Gastrocnemius medialis (tissue), 4 donors: ENCODE results near the gene RNASEH2B. TPM values are rescaled to one million over a fixed set of nuclear protein-coding genes. Genes with fewer than 3 reads are reported as not detected.

Experiments used
- ATAC-seq, 2 donors: fragments of 150-250 bp; one replicate each; pipeline ENCODE4 v1.9.1; 2016
- DNase-seq, 2 donors: peaks; one replicate each; pipeline ENCODE4 v3.0.0-alpha.2; 2019
- H3K27ac ChIP-seq, 4 donors: fragments of 200-600 bp; sonication (generic); 1 replicate in 1 of 4; 2 replicates in 3 of 4; pipeline ENCODE4 v1.5.1; 2016 to 2018; ENCODE audit warnings: mild to moderate bottlenecking in 2 of 4, moderate library complexity in 1 of 4
- H3K27me3 ChIP-seq, 3 donors: fragments of 200-600 bp; sonication (generic) in 2 of 3; 1 replicate in 1 of 3; 2 replicates in 2 of 3; pipeline versions ENCODE4 v1.5.1 to v1.6.0; 2016 to 2019; ENCODE audit warnings: mild to moderate bottlenecking in 1 of 3, moderate library complexity in 1 of 3
- H3K36me3 ChIP-seq, 2 donors: fragments of 200-600 bp; sonication (generic) in 1 of 2; one replicate each; pipeline ENCODE4 v1.5.1; 2017 to 2018
- H3K4me1 ChIP-seq, 2 donors: fragments of 200-600 bp; sonication (generic) in 1 of 2; one replicate each; pipeline ENCODE4 v1.5.1; 2016 to 2017; ENCODE audit warnings: mild to moderate bottlenecking in 2 of 2
- H3K4me3 ChIP-seq, 4 donors: fragments of 200-600 bp; sonication (generic) in 3 of 4; 1 replicate in 1 of 4; 2 replicates in 3 of 4; pipeline ENCODE4 v1.5.1; 2016 to 2019; ENCODE audit warnings: mild to moderate bottlenecking in 2 of 4
- H3K9me3 ChIP-seq, 3 donors: fragments of 200-600 bp; sonication (generic) in 2 of 3; 1 replicate in 1 of 3; 2 replicates in 2 of 3; pipeline ENCODE4 v1.5.1; 2016 to 2019
- POLR2A ChIP-seq, 2 donors: fragments of 450-650 bp; IDR thresholded peaks; one replicate each; pipeline ENCODE4 v1.6.1; 2017; ENCODE audit warnings: antibody characterized with exemption in 2 of 2, mild to moderate bottlenecking in 2 of 2, moderate library complexity in 2 of 2
- in situ Hi-C, 4 donors: fragments of 200-750 bp; cut with MboI; loops; one replicate each; pipeline versions ENCODE4 v1.15.0 to v1.8.0; 2017; ENCODE audit warnings: low sequenced_read_pairs in 4 of 4
- intact Hi-C: fragments of 100-400 bp; cut with DNase I; formaldehyde crosslinking; loops from one replicate; pipeline ENCODE4 v1.15.1; 2023; ENCODE audit warnings: low total_unique reads
- total RNA-seq, 4 donors: library from RNA; depleted of rRNA; stranded (reverse); fragments of >200 nt; gene quantifications; one replicate each; pipeline versions ENCODE4 v1.1.0 to v1.2.3, GENCODE V29; 2016
- TF ChIP-seq, protein P1 (sequence below), 5 experiments: fragments of 450-650 bp in 3 of 5; fragments of 200-600 bp in 2 of 5; sonication (generic) in 2 of 5; IDR thresholded peaks in 4 of 5; conservative IDR thresholded peaks in 1 of 5; 1 replicate in 4 of 5; 2 replicates in 1 of 5; pipeline ENCODE4 v1.5.1; 2016 to 2019; ENCODE audit warnings: antibody characterized with exemption in 5 of 5, mild to moderate bottlenecking in 3 of 5, moderate library complexity in 3 of 5

Gene RNASEH2B, protein sequence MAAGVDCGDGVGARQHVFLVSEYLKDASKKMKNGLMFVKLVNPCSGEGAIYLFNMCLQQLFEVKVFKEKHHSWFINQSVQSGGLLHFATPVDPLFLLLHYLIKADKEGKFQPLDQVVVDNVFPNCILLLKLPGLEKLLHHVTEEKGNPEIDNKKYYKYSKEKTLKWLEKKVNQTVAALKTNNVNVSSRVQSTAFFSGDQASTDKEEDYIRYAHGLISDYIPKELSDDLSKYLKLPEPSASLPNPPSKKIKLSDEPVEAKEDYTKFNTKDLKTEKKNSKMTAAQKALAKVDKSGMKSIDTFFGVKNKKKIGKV
- total RNA-seq, result 10 to 100 TPM in 3 of 4 donors, 1 to 10 TPM in 1; 9.3 to 24.7 (median 11.1) TPM

DNA sequence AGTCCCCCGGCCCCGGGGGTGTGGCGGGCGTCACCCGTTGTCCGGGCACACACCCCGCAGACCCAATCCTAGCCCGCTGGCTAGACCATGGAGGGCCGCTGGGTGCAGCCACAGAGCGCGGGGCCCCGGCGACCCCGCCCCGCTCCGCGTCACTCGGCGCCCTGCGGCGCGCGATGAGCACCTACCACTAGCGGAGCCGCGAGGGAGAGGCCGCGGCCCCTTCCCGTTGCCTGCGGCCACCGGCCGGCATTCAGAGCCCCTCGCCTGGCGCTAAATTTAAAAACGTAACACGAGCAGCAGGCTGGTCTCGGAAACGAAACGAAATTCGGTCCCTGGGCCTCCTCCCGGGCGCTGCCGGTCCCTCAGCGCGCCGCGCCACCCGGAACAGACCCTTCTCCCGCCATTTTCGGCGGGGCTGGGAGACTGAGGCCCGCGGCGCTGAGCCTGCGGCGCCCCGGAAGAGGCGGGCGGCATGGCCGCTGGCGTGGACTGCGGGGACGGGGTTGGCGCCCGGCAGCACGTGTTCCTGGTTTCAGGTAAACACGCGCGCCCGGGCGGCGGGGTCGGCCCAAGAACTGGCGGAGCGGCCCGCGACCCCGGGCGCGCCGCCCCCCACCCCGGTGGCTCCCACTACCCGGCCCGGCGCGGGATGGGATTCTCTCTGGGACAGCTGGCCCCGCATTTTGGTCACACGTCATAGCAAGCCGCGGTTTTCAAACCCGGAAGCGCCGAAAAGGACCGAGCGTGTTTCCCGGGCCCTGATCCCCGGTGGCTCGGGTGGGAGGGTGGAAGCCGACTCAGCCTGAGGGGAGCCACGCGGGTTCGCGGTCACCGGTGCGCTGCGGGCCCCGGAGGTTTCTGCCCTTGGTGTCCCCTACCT, at the start of gene RNASEH2B:
TSS of gene RNASEH2B (plus strand) at position 187 of the 880 bp plus-strand sequence. CDS start at position 473, 286 bp downstream.
- Histone ChIP-seq H3K4me3 (peak within 1 kb of the TSS; percentile 73 to 98 (median 88)), H3K36me3 (no peaks in the 10 kb centered on the region), H3K27ac (peak within 1 kb of the TSS; percentile 81 to 84 (median 82)), H3K27me3 (no peaks in the 10 kb centered on the region), H3K9me3 (no peaks in the 10 kb centered on the region), H3K4me1 (peaks cover 14 to 15% of the 10 kb centered on the region in 2 donors)
- in situ Hi-C loops (loop anchor here (10.0 to 25.0 kb wide), 3 partner anchors 923 to 948 kb away; partner anchors contain the start of gene TRIM13 (in 2 of the 4)), intact Hi-C loops (loop anchor here (2.0 to 5.0 kb wide), 4 partner anchors 378 to 933 kb away; partner anchors contain the start of gene TRIM13)
- DNase-seq, result peak; percentile 39 to 45
- peak; percentile 82 to 88 for ATAC-seq
- peak; percentile 46 to 64 for TF ChIP-seq POLR2A (IDR thresholded peaks at IDR 0.05)
- TF ChIP-seq, protein P1, sequence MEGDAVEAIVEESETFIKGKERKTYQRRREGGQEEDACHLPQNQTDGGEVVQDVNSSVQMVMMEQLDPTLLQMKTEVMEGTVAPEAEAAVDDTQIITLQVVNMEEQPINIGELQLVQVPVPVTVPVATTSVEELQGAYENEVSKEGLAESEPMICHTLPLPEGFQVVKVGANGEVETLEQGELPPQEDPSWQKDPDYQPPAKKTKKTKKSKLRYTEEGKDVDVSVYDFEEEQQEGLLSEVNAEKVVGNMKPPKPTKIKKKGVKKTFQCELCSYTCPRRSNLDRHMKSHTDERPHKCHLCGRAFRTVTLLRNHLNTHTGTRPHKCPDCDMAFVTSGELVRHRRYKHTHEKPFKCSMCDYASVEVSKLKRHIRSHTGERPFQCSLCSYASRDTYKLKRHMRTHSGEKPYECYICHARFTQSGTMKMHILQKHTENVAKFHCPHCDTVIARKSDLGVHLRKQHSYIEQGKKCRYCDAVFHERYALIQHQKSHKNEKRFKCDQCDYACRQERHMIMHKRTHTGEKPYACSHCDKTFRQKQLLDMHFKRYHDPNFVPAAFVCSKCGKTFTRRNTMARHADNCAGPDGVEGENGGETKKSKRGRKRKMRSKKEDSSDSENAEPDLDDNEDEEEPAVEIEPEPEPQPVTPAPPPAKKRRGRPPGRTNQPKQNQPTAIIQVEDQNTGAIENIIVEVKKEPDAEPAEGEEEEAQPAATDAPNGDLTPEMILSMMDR (IDR thresholded peaks at IDR 0.05 in 4 of 5, conservative IDR thresholded peaks at IDR 0.05 in 1 of 5), result peak in 1 of 5 experiments; percentile 5

DNA sequence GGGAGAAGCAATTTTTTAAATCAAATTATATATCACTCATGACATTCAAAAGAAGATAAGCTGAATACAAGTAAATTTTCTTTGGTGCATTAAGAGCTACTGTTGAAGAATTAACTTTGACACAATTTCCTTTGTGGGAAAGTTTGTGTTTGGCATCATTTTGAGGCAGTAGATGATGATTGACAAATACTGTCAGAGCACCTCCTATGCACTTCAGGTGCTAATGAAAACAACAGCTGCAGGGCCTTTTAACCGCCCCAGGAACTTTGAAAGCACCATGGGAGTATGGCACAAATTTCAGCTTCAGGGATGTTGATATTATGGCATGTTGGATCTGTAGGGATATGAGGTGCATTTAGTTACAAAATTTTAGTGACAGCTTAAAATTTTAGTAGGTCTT, 45.1 kb upstream of the RNASEH2B start:
- Histone ChIP-seq H3K27ac (no peak overlapping the region), H3K4me1 (no peaks in the 10 kb centered on the region), H3K27me3 (no peaks in the 10 kb centered on the region), H3K4me3 (no peak overlapping the region), H3K36me3 (no peaks in the 10 kb centered on the region), H3K9me3 (no peaks in the 10 kb centered on the region)
- intact Hi-C loops, result no loop called here
- TF ChIP-seq POLR2A (IDR thresholded peaks at IDR 0.05), result no peak
- TF ChIP-seq, protein P1 (IDR thresholded peaks at IDR 0.05 in 4 of 5, conservative IDR thresholded peaks at IDR 0.05 in 1 of 5), result no peak
- in situ Hi-C loops, result no loop called here
- ATAC-seq (no peak), DNase-seq (no peak)

DNA sequence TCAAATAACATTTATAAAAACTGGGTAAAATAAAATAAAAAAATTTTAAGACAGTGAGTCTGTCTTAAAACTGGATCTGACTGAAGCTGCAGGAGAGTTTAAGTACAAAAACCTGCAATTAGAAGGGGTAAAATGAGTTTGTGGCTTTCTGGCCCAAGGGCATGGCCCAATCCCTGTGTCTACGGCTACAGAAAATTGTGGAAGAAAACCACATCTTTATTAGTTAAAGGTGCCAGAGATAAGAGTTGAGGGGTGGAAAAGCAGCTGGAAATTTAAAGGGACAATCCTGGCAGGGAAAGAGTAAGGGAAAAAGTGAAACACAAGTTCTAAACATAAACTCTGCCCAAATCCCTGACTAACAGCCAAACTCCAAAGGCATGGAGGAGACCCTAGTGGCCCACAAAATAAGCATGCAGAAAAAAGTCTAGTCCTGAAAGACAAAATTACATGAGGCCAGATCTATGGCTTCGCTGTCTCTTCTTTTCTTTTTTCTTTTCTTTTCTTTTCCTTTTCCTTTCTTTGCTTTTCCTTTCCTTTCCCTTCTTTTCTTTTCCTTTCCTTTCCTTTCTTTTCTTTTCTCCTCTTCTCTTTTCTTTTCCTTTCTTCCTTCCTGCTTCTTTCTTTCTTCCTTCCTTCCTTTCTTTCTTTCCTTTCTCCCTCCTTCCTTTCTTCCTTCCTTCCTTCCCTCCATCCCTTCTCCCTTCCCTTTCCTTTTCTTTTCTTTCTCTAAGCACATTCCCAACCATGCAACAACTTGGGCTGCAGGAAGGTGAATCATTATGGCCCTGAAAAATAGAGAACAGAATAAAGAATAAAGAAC, 42.6 kb upstream of the RNASEH2B start:
- no peak overlapping the region for H3K27ac ChIP-seq
- H3K36me3 ChIP-seq, result no peaks in the 10 kb centered on the region
- no peaks in the 10 kb centered on the region for H3K9me3 ChIP-seq
- intact Hi-C loops (no loop called here), in situ Hi-C loops (no loop called here)
- ATAC-seq, result no peak
- no peak overlapping the region for H3K4me3 ChIP-seq
- no peak for DNase-seq
- no peaks in the 10 kb centered on the region for H3K27me3 ChIP-seq
- no peaks in the 10 kb centered on the region for H3K4me1 ChIP-seq
- TF ChIP-seq, protein P1 (IDR thresholded peaks at IDR 0.05 in 4 of 5, conservative IDR thresholded peaks at IDR 0.05 in 1 of 5), result no peak
- no peak for TF ChIP-seq POLR2A (IDR thresholded peaks at IDR 0.05)

DNA sequence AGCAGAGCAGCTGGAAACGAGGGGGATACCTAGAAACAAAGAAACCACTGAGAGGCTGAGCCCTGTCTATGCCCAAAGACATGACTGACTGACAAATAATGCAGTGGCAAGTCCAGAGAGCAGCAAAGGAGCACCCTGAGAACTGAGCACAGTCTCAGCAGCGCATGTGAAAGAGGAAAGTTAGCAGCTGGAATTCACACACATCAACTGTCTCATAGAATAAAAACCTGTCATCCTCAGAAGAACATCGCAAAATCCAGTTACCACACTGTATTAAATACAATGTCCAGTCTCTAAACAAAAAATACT, 42.0 kb upstream of the RNASEH2B start:
- Histone ChIP-seq H3K27me3 (no peaks in the 10 kb centered on the region), H3K4me1 (no peaks in the 10 kb centered on the region), H3K27ac (no peak overlapping the region), H3K9me3 (no peaks in the 10 kb centered on the region), H3K36me3 (no peaks in the 10 kb centered on the region), H3K4me3 (no peak overlapping the region)
- TF ChIP-seq, protein P1 (IDR thresholded peaks at IDR 0.05 in 4 of 5, conservative IDR thresholded peaks at IDR 0.05 in 1 of 5), result no peak
- TF ChIP-seq POLR2A (IDR thresholded peaks at IDR 0.05), result no peak
- ATAC-seq (no peak), DNase-seq (no peak)
- intact Hi-C loops (no loop called here), in situ Hi-C loops (no loop called here)
